ENCODE data around the gene ZBTB17.
"Not testable (repeated sequence)": the region's sequence is repeated elsewhere in the genome, so short reads cannot be mapped to it uniquely, and the experiment has no call there.

GRCh38 chr1:15892857-15893599 is 82.9 kb downstream of the ZBTB17 start:
- TF ChIP-seq POLR2A (IDR thresholded peaks at IDR 0.05; ENCODE audit: low read depth, low read length); SPI1 (IDR thresholded peaks at IDR 0.05; ENCODE audit: low read depth, low read length); TAF1 (IDR thresholded peaks at IDR 0.05; ENCODE audit: low read depth, low read length); PAX5 (IDR thresholded peaks at IDR 0.05; ENCODE audit: insufficient read depth, low read length, severe bottlenecking): not testable (repeated sequence)
